ENCODE results near the gene PACC1. TPM values are rescaled to one million over a fixed set of nuclear protein-coding genes. Genes with fewer than 3 reads are reported as not detected.
A peak's percentile ranks its signal among the peaks of the same experiment; 100 is the strongest.

The PACC1 gene
- total RNA-seq, 1 experiment from 2014 or later: 17.6 TPM

DNA sequence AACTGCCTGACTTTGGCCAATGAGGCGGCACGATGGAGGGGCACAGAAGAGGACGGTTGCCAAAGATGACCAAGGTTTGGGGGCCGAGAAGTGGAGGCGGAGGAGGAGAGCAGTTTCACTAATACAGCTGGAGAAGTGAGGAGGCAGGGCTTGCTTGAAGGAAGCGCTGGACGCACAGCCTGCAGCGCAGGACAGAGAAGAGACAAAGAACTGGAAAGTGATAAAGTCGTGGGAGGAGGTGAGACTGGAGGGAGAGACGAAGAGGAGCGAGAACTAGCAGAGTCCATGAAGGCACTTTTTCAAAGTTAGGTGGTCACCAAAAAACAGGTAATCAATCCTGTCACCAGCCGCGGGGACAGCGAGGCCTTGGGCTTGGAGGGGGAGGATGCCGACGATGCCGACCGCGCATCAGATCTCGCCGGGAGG lies 771 bp downstream of the PACC1 start:
- H3K4me3 ChIP-seq (replicated peaks in 1 of 2; ENCODE audit: low read depth in 1 of 2, low read length in 2 of 2): peak overlapping the region; percentile 84 to 85
- ChIA-PET CTCF (no interaction called here), RAD21 (ENCODE audit: low non-redundant PET in 1 of 2, low total read pairs in 2 of 2, uncharacterized antibody in 2 of 2, unreplicated experiment in 2 of 2) (no interaction called here), POLR2A (no interaction called here)
- peak overlapping the region; percentile 21; the same call in 1 of the 2 replicates for H3K27ac ChIP-seq (ENCODE audit: low read depth, low read length)
- ATAC-seq (no peak; the same call in 1 of the 2 replicates), DNase-seq (ENCODE audit: low read depth, low spot score) (no peak)
- no peaks in the 10 kb centered on the region for H3K9me2 ChIP-seq (ENCODE audit: insufficient read depth)
- peak overlapping the region; percentile 81 for H3K4me2 ChIP-seq (ENCODE audit: low read length)
- intact Hi-C loops (cut with micrococcal nuclease): no loop called here
- no peaks in the 10 kb centered on the region for H3K9me3 ChIP-seq (ENCODE audit: control insufficient read depth in 1 of 2, insufficient read depth in 1 of 2, low read depth in 1 of 2, low read length in 2 of 2)
- TF ChIP-seq SRF (IDR thresholded peaks at IDR 0.05; ENCODE audit: low read depth) (no peak), POLR2AphosphoS5 (IDR thresholded peaks at IDR 0.05; ENCODE audit: low read depth, low read length) (no peak), EGR1 (IDR thresholded peaks at IDR 0.05; ENCODE audit: low read depth) (no peak), SP1 (IDR thresholded peaks at IDR 0.05; ENCODE audit: low read depth) (no peak), JUND (IDR thresholded peaks at IDR 0.05) (no peak), EZH2phosphoT487 (IDR thresholded peaks at IDR 0.05; ENCODE audit: borderline replicate concordance) (no peak), TCF7L2 (IDR thresholded peaks at IDR 0.05; ENCODE audit: borderline replicate concordance, extremely low read depth, insufficient read depth, insufficient read length) (no peak), SIN3A (IDR thresholded peaks at IDR 0.05; ENCODE audit: low read depth) (no peak)
- TF ChIP-seq, protein P1, sequence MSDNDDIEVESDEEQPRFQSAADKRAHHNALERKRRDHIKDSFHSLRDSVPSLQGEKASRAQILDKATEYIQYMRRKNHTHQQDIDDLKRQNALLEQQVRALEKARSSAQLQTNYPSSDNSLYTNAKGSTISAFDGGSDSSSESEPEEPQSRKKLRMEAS (IDR thresholded peaks at IDR 0.05): no peak
- TF ChIP-seq, protein P2, sequence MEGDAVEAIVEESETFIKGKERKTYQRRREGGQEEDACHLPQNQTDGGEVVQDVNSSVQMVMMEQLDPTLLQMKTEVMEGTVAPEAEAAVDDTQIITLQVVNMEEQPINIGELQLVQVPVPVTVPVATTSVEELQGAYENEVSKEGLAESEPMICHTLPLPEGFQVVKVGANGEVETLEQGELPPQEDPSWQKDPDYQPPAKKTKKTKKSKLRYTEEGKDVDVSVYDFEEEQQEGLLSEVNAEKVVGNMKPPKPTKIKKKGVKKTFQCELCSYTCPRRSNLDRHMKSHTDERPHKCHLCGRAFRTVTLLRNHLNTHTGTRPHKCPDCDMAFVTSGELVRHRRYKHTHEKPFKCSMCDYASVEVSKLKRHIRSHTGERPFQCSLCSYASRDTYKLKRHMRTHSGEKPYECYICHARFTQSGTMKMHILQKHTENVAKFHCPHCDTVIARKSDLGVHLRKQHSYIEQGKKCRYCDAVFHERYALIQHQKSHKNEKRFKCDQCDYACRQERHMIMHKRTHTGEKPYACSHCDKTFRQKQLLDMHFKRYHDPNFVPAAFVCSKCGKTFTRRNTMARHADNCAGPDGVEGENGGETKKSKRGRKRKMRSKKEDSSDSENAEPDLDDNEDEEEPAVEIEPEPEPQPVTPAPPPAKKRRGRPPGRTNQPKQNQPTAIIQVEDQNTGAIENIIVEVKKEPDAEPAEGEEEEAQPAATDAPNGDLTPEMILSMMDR (IDR thresholded peaks at IDR 0.05 in 2 of 3, conservative IDR thresholded peaks at IDR 0.05 in 1 of 3; ENCODE audit: borderline replicate concordance in 1 of 3, insufficient read depth in 1 of 3, low read depth in 2 of 3, low read length in 2 of 3): no peak
- TF ChIP-seq, protein P3, sequence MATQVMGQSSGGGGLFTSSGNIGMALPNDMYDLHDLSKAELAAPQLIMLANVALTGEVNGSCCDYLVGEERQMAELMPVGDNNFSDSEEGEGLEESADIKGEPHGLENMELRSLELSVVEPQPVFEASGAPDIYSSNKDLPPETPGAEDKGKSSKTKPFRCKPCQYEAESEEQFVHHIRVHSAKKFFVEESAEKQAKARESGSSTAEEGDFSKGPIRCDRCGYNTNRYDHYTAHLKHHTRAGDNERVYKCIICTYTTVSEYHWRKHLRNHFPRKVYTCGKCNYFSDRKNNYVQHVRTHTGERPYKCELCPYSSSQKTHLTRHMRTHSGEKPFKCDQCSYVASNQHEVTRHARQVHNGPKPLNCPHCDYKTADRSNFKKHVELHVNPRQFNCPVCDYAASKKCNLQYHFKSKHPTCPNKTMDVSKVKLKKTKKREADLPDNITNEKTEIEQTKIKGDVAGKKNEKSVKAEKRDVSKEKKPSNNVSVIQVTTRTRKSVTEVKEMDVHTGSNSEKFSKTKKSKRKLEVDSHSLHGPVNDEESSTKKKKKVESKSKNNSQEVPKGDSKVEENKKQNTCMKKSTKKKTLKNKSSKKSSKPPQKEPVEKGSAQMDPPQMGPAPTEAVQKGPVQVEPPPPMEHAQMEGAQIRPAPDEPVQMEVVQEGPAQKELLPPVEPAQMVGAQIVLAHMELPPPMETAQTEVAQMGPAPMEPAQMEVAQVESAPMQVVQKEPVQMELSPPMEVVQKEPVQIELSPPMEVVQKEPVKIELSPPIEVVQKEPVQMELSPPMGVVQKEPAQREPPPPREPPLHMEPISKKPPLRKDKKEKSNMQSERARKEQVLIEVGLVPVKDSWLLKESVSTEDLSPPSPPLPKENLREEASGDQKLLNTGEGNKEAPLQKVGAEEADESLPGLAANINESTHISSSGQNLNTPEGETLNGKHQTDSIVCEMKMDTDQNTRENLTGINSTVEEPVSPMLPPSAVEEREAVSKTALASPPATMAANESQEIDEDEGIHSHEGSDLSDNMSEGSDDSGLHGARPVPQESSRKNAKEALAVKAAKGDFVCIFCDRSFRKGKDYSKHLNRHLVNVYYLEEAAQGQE (IDR thresholded peaks at IDR 0.05; ENCODE audit: low read depth): no peak
- TF ChIP-seq, protein P4, sequence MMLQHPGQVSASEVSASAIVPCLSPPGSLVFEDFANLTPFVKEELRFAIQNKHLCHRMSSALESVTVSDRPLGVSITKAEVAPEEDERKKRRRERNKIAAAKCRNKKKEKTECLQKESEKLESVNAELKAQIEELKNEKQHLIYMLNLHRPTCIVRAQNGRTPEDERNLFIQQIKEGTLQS (IDR thresholded peaks at IDR 0.05): no peak
- no peaks in the 10 kb centered on the region for H3K27me3 ChIP-seq (ENCODE audit: insufficient read depth, low read length)
- BruUV-seq (replicated peaks): no TSS peak
- peaks cover 30% of the 10 kb centered on the region for H3K79me2 ChIP-seq (ENCODE audit: insufficient read depth, low read length)
- H3K4me1 ChIP-seq (ENCODE audit: control insufficient read depth in 1 of 2, insufficient read depth in 2 of 2, low read length in 2 of 2): peaks cover 6 to 15% of the 10 kb centered on the region in 2 experiments
- peak overlapping the region; percentile 41 for H2AFZ ChIP-seq (ENCODE audit: low read depth, low read length, poor library complexity, severe bottlenecking)
- H4K20me1 ChIP-seq (ENCODE audit: insufficient read depth): no peaks in the 10 kb centered on the region
- H3K36me3 ChIP-seq (ENCODE audit: control insufficient read depth in 1 of 2, insufficient read depth in 2 of 2, low read length in 2 of 2): peaks cover 12 to 17% of the 10 kb centered on the region in 2 experiments
- peak overlapping the region; percentile 80 for H3K9ac ChIP-seq (ENCODE audit: low read length)

Measured in HCT116 (cell line).